HG03060 (cell line): ENCODE measurements around the gene KCNN3.
A peak's percentile ranks its signal among the peaks of the same experiment; 100 is the strongest.
"Not testable (repeated sequence)": the region's sequence is repeated elsewhere in the genome, so short reads cannot be mapped to it uniquely, and the experiment has no call there.

Experiments
- ATAC-seq: cut with Tn5 transposase; IDR thresholded peaks from one replicate; pipeline ENCODE4 v1.9.1; 2021; ENCODE audit warnings: low read depth, moderate number of reproducible peaks; ENCODE audit not compliant: unreplicated experiment

The KCNN3 gene

GRCh38 chr1:154870115-154870571, at the start of gene KCNN3:
KCNN3 (minus strand) TSS chr1:154870281; CDS start chr1:154869964, 317 bp downstream.
- ATAC-seq: peak; percentile 81

DNA sequence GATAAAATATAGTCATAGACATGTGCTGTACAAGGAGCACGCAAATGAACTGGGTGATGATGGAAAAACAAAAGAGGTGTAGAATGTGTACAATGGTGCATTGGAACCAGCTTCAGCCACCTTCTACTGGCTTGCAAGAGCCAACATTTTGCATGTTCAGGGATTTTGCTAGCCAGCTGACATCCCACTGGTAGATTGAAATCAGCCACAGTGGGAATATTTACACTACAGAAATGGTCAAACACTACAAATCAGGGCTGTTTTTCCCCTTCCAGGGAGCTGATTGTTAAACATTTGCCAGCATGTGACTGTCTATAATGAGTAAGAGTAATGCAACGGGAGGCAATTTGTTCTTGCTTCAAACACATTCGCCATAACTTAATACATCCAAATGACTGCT, 43.2 kb upstream of the KCNN3 start:
- ATAC-seq: no peak

- ATAC-seq: no peak
Measured at GRCh38 chr1:154912755-154913154, 42.7 kb upstream of the KCNN3 start.

DNA sequence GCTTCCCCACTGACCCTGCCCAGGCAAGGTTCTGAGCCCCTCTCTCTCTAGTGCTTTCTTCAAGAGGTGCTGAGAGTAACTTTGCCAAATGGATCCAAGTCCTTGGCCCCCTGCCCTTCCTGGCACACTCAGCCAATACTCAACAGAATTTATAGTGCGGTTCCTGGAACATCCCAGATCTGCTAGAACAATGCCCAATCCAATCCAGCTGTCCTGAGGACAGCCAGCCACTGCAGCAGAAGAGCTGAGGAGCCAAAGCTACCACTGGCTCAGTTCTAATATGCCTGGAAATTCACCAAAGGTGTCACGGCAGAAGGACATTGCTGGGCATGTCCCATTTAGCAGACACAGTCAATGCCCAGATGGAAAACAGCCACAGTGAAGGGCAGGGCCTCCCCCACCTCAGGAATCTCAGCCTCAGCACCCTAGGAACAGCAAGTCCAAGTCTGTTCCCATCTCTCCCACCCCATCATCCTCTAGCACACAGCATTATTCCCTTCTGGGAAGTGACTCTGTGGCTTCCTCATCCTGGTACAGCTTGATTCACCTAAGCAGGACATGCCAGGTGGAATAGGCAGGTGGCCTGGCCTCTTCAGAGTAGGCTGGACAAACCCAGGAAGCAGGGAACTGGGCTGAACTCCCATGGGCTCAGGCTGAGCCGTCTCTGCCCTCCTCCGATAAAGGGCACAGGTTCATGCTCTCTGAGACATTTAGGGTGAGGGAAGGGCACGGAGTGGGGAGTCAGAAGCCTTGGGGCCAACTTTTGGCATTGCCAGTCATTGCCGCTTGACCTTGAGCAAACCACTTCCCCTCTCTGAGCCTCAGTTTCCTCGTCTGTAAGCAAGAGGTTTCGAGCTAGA, 41.8 kb upstream of the KCNN3 start:
- ATAC-seq: no peak

GRCh38 chr1:154910851-154911250, 40.8 kb upstream of the KCNN3 start:
- ATAC-seq: no peak

GRCh38 chr1:154908937-154909336, 38.9 kb upstream of the KCNN3 start:
- no peak for ATAC-seq

GRCh38 chr1:154908129-154908528, 38.0 kb upstream of the KCNN3 start:
- not testable (repeated sequence) for ATAC-seq

GRCh38 chr1:154906621-154907081, 36.6 kb upstream of the KCNN3 start:
- ATAC-seq: no peak

- ATAC-seq: no peak
Measured at GRCh38 chr1:154902938-154903566, 33.0 kb upstream of the KCNN3 start.

DNA sequence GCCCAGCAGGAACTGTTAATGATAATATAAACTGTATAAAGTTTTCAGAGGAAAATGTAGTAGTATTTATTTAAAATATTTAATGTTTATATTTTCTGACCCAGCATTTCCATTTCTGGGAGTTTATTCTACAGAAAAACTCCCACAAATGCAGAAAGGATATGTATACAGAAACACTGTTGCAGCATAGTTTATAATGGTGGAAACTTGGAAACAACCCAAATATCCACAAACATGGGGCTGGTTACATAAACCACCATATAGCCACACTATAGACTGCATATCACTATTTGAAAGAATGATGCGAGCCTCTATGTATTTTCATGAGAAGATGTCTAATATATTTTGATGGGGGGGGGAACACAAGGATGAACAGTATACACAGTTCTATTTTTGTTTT, 31.5 kb upstream of the KCNN3 start:
- ATAC-seq: no peak

GRCh38 chr1:154899041-154899440, 29.0 kb upstream of the KCNN3 start:
- ATAC-seq: no peak

- ATAC-seq: no peak
Measured at GRCh38 chr1:154896771-154897286, 26.7 kb upstream of the KCNN3 start.

DNA sequence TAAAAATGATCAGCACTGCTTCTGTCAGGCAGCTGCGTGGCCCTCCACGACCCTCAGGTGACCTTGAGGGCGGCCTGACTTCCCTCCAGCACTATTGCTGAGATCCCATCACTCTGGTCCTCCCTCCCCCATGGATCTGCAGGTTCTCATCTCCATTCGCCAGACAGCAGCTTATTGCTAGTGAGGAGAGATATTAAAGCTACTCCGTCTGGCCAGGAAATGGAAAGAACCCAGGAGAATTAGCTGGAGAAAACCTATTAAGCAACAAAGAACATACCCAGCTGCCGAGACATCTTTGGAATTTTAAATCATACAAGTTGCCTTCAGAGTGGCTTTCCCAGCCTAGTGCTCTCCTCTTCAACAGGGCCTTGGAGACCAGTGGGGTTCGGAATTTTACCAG, 25.7 kb upstream of the KCNN3 start:
- ATAC-seq: no peak

GRCh38 chr1:154891452-154891851, 21.4 kb upstream of the KCNN3 start:
- no peak for ATAC-seq

GRCh38 chr1:154888757-154889156, 18.7 kb upstream of the KCNN3 start:
- no peak for ATAC-seq

GRCh38 chr1:154886281-154887015, 16.4 kb upstream of the KCNN3 start:
- no peak for ATAC-seq

GRCh38 chr1:154884869-154885701, 15.0 kb upstream of the KCNN3 start:
- no peak for ATAC-seq

- ATAC-seq: no peak
Measured at GRCh38 chr1:154883919-154884868, 14.1 kb upstream of the KCNN3 start.
